Choroid plexus epithelial cell (primary cell): ENCODE data around the gene DPP3.
A peak's percentile ranks its signal among the peaks of the same experiment; 100 is the strongest.

Experiments used
- DNase-seq: peaks from one replicate; pipeline ENCODE4 v3.0.0-alpha.2; 2010; ENCODE audit warnings: low read depth
- H3K4me3 ChIP-seq: 2 replicates; pipeline ENCODE4 v1.5.1; 2011; ENCODE audit warnings: low read depth, mild to moderate bottlenecking, control low read depth, low read length, moderate library complexity
- CTCF ChIP-seq: conservative IDR thresholded peaks from 2 replicates; pipeline ENCODE4 v1.5.1; 2011; ENCODE audit warnings: low read depth, mild to moderate bottlenecking, control low read depth, inconsistent platforms, low read length, moderate library complexity

DPP3 gene

GRCh38 chr11:66443602-66444001 is 36.6 kb upstream of the DPP3 start:
- TF ChIP-seq CTCF = no peak
- no peak overlapping the region for H3K4me3 ChIP-seq
- DNase-seq = peak; percentile 84

GRCh38 chr11:66447012-66447411 is 33.2 kb upstream of the DPP3 start:
- DNase-seq = no peak
- no peak for TF ChIP-seq CTCF
- no peak overlapping the region for H3K4me3 ChIP-seq

- no peak for DNase-seq
- no peak overlapping the region for H3K4me3 ChIP-seq
- no peak for TF ChIP-seq CTCF
Observed at GRCh38 chr11:66448523-66448922, 31.7 kb upstream of the DPP3 start.

- no peak for TF ChIP-seq CTCF
- DNase-seq = no peak
- no peak overlapping the region for H3K4me3 ChIP-seq
Observed at GRCh38 chr11:66450560-66450959, 29.7 kb upstream of the DPP3 start.

GRCh38 chr11:66451663-66452062 is 28.6 kb upstream of the DPP3 start:
- DNase-seq = no peak
- no peak for TF ChIP-seq CTCF
- no peak overlapping the region for H3K4me3 ChIP-seq

- DNase-seq = no peak
- H3K4me3 ChIP-seq = no peak overlapping the region
- no peak for TF ChIP-seq CTCF
Observed at GRCh38 chr11:66454247-66454646, 26.0 kb upstream of the DPP3 start.

GRCh38 chr11:66454828-66455227 is 25.4 kb upstream of the DPP3 start:
- DNase-seq = no peak
- TF ChIP-seq CTCF = no peak

More at GRCh38 chr11:66454828-66455227, 25.4 kb upstream of the DPP3 start:
- no peak overlapping the region for H3K4me3 ChIP-seq
